RWPE1 (cell line): Measurements from ENCODE around the gene RPL36.
A peak's percentile ranks its signal among the peaks of the same experiment; 100 is the strongest.

Experiments
- CTCF ChIA-PET: fragments of 350-600 bp; sonication (Branson Sonifier 250); formaldehyde crosslinking; extraction: SDS; loops from one replicate; lab custom pipeline; 2021; lab: Yijun Ruan, JAX
- POLR2A ChIA-PET: fragments of 400-600 bp; formaldehyde crosslinking; extraction: SDS; loops from one replicate; lab custom pipeline; 2020; ENCODE audit warnings: antibody characterized with exemption; ENCODE audit not compliant: low non-redundant PET; lab: Yijun Ruan, JAX
- DNase-seq: peaks from one replicate; pipeline ENCODE4 v3.0.0; 2012; ENCODE audit warnings: low spot score
- H3K27ac ChIP-seq: fragments of 450-650 bp; 2 replicates; pipeline ENCODE4 v1.5.1; 2017
- CTCF ChIP-seq: fragments of 450-650 bp; conservative IDR thresholded peaks from 2 replicates; pipeline ENCODE4 v1.5.1; 2017; ENCODE audit warnings: low read depth, mild to moderate bottlenecking

Gene RPL36

GRCh38 chr19:5669212-5669611, 20.9 kb upstream of the RPL36 start:
- DNase-seq = no peak
- ChIA-PET CTCF (no interaction called here), POLR2A (no interaction called here)
- peak overlapping the region; percentile 49 for H3K27ac ChIP-seq
- no peak for TF ChIP-seq CTCF

GRCh38 chr19:5671600-5671999, 18.5 kb upstream of the RPL36 start:
- peak overlapping the region; percentile 49 for H3K27ac ChIP-seq
- TF ChIP-seq CTCF = no peak
- DNase-seq = no peak
- ChIA-PET POLR2A (no interaction called here), CTCF (interaction anchor here (0.6 kb wide), 1 partner anchor 136 kb away, joined by 3 read pairs; no protein-coding TSS in a partner anchor)

- POLR2A ChIA-PET = no interaction called here
- peak overlapping the region; percentile 49 for H3K27ac ChIP-seq
- CTCF ChIA-PET = no interaction called here
- no peak for TF ChIP-seq CTCF
- DNase-seq = no peak
Measured at GRCh38 chr19:5672708-5673459, 17.2 kb upstream of the RPL36 start.

GRCh38 chr19:5673752-5674151, 16.3 kb upstream of the RPL36 start:
- no peak for TF ChIP-seq CTCF
- no peak for DNase-seq
- ChIA-PET CTCF (no interaction called here), POLR2A (no interaction called here)
- H3K27ac ChIP-seq = no peak overlapping the region

- peak overlapping the region; percentile 5; the same call in 1 of the 2 replicates for H3K27ac ChIP-seq
- no peak for TF ChIP-seq CTCF
- no peak for DNase-seq
- POLR2A ChIA-PET = no interaction called here
- CTCF ChIA-PET = interaction anchor here (0.7 to 1.7 kb wide), 2 partner anchors 8 to 15 kb away, joined by 4 read pairs; no protein-coding TSS in a partner anchor
Measured at GRCh38 chr19:5674714-5675113, 15.4 kb upstream of the RPL36 start.

- no peak for DNase-seq
- POLR2A ChIA-PET = no interaction called here
- CTCF ChIA-PET = interaction anchor here (0.6 to 1.7 kb wide), 2 partner anchors 14 to 1151 kb away, joined by 3 to 4 read pairs; no protein-coding TSS in a partner anchor
- no peak overlapping the region for H3K27ac ChIP-seq
- TF ChIP-seq CTCF = no peak
Measured at GRCh38 chr19:5676105-5676771, 13.9 kb upstream of the RPL36 start.
